Calu3 (cell line): ENCODE results near the gene PROCA1. TPM values are rescaled to one million over a fixed set of nuclear protein-coding genes. Genes with fewer than 3 reads are reported as not detected.

Experiments used
- BruUV-seq: library from RNA; stranded (reverse); fragments of 400-500 nt; replicated peaks from 2 replicates; lab custom pipeline; 2021; lab: Mats Ljungman, UMichigan
- CTCF ChIA-PET: fragments of 300-600 bp; sonication (Branson Sonifier 250); formaldehyde crosslinking; loops from one replicate; lab custom pipeline; 2022; ENCODE audit warnings: antibody characterized with exemption; lab: Charles Lee
- DNase-seq: peaks from one replicate; pipeline ENCODE4 v3.0.0; 2022
- H3K27ac Mint-ChIP-seq: one replicate; pipeline ENCODE4 v1.8.0; 2022; ENCODE audit warnings: mixed read lengths; ENCODE audit not compliant: unreplicated experiment
- H3K27me3 Mint-ChIP-seq: one replicate; pipeline ENCODE4 v1.8.0; 2022; ENCODE audit warnings: mixed read lengths; ENCODE audit not compliant: unreplicated experiment
- H3K36me3 Mint-ChIP-seq: one replicate; pipeline ENCODE4 v1.8.0; 2022; ENCODE audit warnings: mild to moderate bottlenecking, moderate library complexity, mixed read lengths; ENCODE audit not compliant: insufficient read depth, unreplicated experiment
- H3K4me1 Mint-ChIP-seq: one replicate; pipeline ENCODE4 v1.8.0; 2022; ENCODE audit warnings: mild to moderate bottlenecking, low read depth, mixed read lengths; ENCODE audit not compliant: unreplicated experiment
- H3K4me3 Mint-ChIP-seq: one replicate; pipeline ENCODE4 v1.8.0; 2022; ENCODE audit warnings: mild to moderate bottlenecking, low read depth, moderate library complexity, mixed read lengths; ENCODE audit not compliant: unreplicated experiment
- H3K9me3 Mint-ChIP-seq: one replicate; pipeline ENCODE4 v1.8.0; 2022; ENCODE audit warnings: low read depth, mixed read lengths; ENCODE audit not compliant: unreplicated experiment
- intact Hi-C: fragments of 100-400 bp; cut with micrococcal nuclease; formaldehyde crosslinking; loops from one replicate; pipeline ENCODE4 v1.10.0; 2022; ENCODE audit not compliant: unreplicated experiment
- total RNA-seq: library from RNA; stranded (reverse); gene quantifications from 2 replicates; pipeline ENCODE4 v1.2.3, GENCODE V29; 2022
- TF ChIP-seq, protein P1 (sequence below): fragments of 200-600 bp; IDR thresholded peaks from one replicate; pipeline ENCODE4 v1.8.0; 2022; ENCODE audit warnings: antibody characterized with exemption; ENCODE audit not compliant: unreplicated experiment

Gene PROCA1
- total RNA-seq, 1 experiment from 2014 or later, result 4.2 TPM

DNA sequence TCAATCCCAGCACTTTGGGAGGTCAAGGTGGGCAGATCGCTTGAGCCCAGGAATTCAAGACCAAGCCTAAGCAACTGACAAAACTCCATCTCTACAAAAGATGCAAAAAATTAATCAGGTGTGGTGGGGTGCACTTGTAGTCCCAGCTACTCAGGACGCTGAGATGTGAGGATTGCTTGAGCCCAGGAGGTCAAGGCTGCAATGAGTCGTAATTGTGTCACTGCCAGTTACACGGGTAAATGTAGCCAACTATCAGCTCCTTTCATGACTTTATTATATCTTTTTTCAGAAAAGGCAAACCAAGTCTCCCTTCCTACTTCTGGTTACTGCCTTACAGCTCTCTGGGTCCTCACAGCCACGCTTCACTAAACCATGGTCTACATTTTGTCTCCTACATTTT is 53.9 kb downstream of the PROCA1 start:
- H3K27me3 Mint-ChIP-seq, result no peaks in the 10 kb centered on the region
- no peak overlapping the region for H3K4me3 Mint-ChIP-seq
- H3K9me3 Mint-ChIP-seq, result no peaks in the 10 kb centered on the region
- DNase-seq, result no peak
- peaks cover 55% of the 10 kb centered on the region for H3K36me3 Mint-ChIP-seq
- CTCF ChIA-PET, result no interaction called here
- H3K4me1 Mint-ChIP-seq, result peaks cover 16% of the 10 kb centered on the region
- H3K27ac Mint-ChIP-seq, result peak overlapping the region; percentile 18
- TF ChIP-seq, protein P1, sequence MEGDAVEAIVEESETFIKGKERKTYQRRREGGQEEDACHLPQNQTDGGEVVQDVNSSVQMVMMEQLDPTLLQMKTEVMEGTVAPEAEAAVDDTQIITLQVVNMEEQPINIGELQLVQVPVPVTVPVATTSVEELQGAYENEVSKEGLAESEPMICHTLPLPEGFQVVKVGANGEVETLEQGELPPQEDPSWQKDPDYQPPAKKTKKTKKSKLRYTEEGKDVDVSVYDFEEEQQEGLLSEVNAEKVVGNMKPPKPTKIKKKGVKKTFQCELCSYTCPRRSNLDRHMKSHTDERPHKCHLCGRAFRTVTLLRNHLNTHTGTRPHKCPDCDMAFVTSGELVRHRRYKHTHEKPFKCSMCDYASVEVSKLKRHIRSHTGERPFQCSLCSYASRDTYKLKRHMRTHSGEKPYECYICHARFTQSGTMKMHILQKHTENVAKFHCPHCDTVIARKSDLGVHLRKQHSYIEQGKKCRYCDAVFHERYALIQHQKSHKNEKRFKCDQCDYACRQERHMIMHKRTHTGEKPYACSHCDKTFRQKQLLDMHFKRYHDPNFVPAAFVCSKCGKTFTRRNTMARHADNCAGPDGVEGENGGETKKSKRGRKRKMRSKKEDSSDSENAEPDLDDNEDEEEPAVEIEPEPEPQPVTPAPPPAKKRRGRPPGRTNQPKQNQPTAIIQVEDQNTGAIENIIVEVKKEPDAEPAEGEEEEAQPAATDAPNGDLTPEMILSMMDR, result no peak
- intact Hi-C loops, result no loop called here
- no TSS peak for BruUV-seq

DNA sequence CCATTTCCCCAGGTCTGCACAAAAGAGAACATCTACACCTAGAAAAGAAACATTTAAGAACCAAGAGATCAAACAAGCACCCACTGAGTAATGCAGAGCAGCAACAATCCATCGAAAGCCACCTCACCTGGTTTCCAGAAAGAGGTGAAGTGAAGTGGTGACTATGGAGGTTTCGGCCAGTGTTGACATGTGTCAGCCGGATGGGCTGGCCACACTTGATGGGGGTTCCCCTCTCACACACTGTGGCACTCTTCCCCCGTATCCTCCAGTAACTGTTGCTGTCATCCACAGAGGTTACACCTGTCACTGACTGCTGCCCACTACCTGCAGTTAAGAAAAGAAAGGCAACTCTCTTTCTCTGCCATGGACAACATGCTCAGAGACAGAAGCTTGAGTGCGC is 56.5 kb downstream of the PROCA1 start:
- no peak for DNase-seq
- Mint-ChIP-seq H3K4me1 (peaks cover 6% of the 10 kb centered on the region), H3K36me3 (peaks cover 40% of the 10 kb centered on the region), H3K27me3 (no peaks in the 10 kb centered on the region), H3K9me3 (no peaks in the 10 kb centered on the region), H3K27ac (no peak overlapping the region), H3K4me3 (no peak overlapping the region)
- TF ChIP-seq, protein P1, result no peak
- BruUV-seq, result no TSS peak
- CTCF ChIA-PET, result no interaction called here
- intact Hi-C loops, result no loop called here

Other genes with a start within 250 kb of the PROCA1 start
- not detected in 2 replicates for gene SLC13A2, start 238.2 kb downstream of the PROCA1 start, total RNA-seq
- not detected in 2 replicates for gene FOXN1, start 205.5 kb downstream of the PROCA1 start, total RNA-seq
- gene UNC119, start 159.3 kb downstream of the PROCA1 start, total RNA-seq, result 13.0 and 14.6 TPM in 2 replicates
- gene PIGS, start 140.4 kb downstream of the PROCA1 start, total RNA-seq, result 50.9 and 59.2 TPM in 2 replicates
- gene ALDOC, start 135.0 kb downstream of the PROCA1 start, total RNA-seq, result 2.6 and 2.8 TPM in 2 replicates
- 69.3 and 82.1 TPM in 2 replicates for gene SPAG5, start 112.9 kb downstream of the PROCA1 start, total RNA-seq
- gene RSKR, start 97.7 kb downstream of the PROCA1 start, total RNA-seq, result 35.1 and 42.1 TPM in 2 replicates
- gene BLTP2, start 66.7 kb downstream of the PROCA1 start, total RNA-seq, result 158 and 160 TPM in 2 replicates
- gene SDF2, start 50.0 kb downstream of the PROCA1 start, total RNA-seq, result 58.0 and 75.1 TPM in 2 replicates
- 107 and 110 TPM in 2 replicates for gene SUPT6H, start 49.7 kb downstream of the PROCA1 start, total RNA-seq
- 34.5 and 35.3 TPM in 2 replicates for gene RAB34, start 6.0 kb upstream of the PROCA1 start, total RNA-seq
- gene RPL23A, start 8.1 kb upstream of the PROCA1 start, total RNA-seq, result 1,148 and 1,217 TPM in 2 replicates
- 44.9 and 49.3 TPM in 2 replicates for gene TLCD1, start 14.3 kb upstream of the PROCA1 start, total RNA-seq
- gene NEK8, start 16.9 kb upstream of the PROCA1 start, total RNA-seq, result 10.8 and 11.4 TPM in 2 replicates
- 201 and 202 TPM in 2 replicates for gene TRAF4, start 32.1 kb upstream of the PROCA1 start, total RNA-seq
- 37.7 and 42.1 TPM in 2 replicates for gene FAM222B, start 130.9 kb upstream of the PROCA1 start, total RNA-seq
- 47.2 and 48.4 TPM in 2 replicates for gene ERAL1, start 143.1 kb upstream of the PROCA1 start, total RNA-seq
- gene FLOT2, start 185.8 kb upstream of the PROCA1 start, total RNA-seq, result 152 and 155 TPM in 2 replicates
- gene DHRS13, start 191.2 kb upstream of the PROCA1 start, total RNA-seq, result 19.2 and 23.2 TPM in 2 replicates
- 54.0 and 57.6 TPM in 2 replicates for gene PHF12, start 239.6 kb upstream of the PROCA1 start, total RNA-seq